A549 (cell line): ENCODE data around the gene DCLK3. TPM values are rescaled to one million over a fixed set of nuclear protein-coding genes. Genes with fewer than 3 reads are reported as not detected.

Source experiments
- ATAC-seq, 2 experiments: fragments of 200-7000 bp in 1 of 2; fragments of >200 bp in 1 of 2; cut with Nextera tagmentation in 1 of 2; cut with Tn5 transposase in 1 of 2; 3 replicates each; pipeline versions ENCODE4 v1.8.0 to v1.9.1; 2018 to 2020; ENCODE audit warnings: mild to moderate bottlenecking in 1 of 2, moderate library complexity in 1 of 2
- CTCF ChIA-PET: fragments of 300-600 bp; sonication (Branson Sonifier 250); formaldehyde crosslinking; extraction: SDS; loops from one replicate; lab custom pipeline; 2021; ENCODE audit warnings: antibody characterized with exemption, inconsistent platforms; lab: Yijun Ruan, JAX
- POLR2A ChIA-PET: fragments of 350-600 bp; formaldehyde crosslinking; extraction: SDS; loops from one replicate; lab custom pipeline; 2021; ENCODE audit warnings: antibody characterized with exemption, inconsistent platforms; lab: Yijun Ruan, JAX
- DNase-seq, 2 experiments: peaks; one replicate each; pipeline versions ENCODE4 v3.0.0 to v3.0.0-alpha.2; 2011 to 2016; ENCODE audit warnings: low read depth in 1 of 2, low spot score in 1 of 2
- FAIRE-seq: peaks from 2 replicates; lab custom pipeline; 2011; peaks lifted over from hg19 to GRCh38; lab: Jason Lieb, UNC
- H3K27ac ChIP-seq, 2 experiments: fragments of >200 bp; sonication (Bioruptor Twin); formaldehyde crosslinking; 3 replicates each; pipeline ENCODE4 v1.5.1; 2016 to 2017
- H3K4me1 ChIP-seq: fragments of >200 bp; sonication (Bioruptor Twin); formaldehyde crosslinking; 3 replicates; pipeline ENCODE4 v1.6.1; 2016
- H3K4me2 ChIP-seq: fragments of >200 bp; sonication (Bioruptor Twin); formaldehyde crosslinking; 3 replicates; pipeline ENCODE4 v1.6.1; 2016
- H3K4me3 ChIP-seq: fragments of >200 bp; sonication (Bioruptor Twin); formaldehyde crosslinking; 3 replicates; pipeline ENCODE4 v1.5.1; 2016
- H3K9me3 ChIP-seq: fragments of >200 bp; sonication (Bioruptor Twin); formaldehyde crosslinking; 3 replicates; pipeline ENCODE4 v1.6.1; 2016
- BHLHE40 ChIP-seq: IDR thresholded peaks from 2 replicates; pipeline ENCODE4 v1.6.1; 2012; ENCODE audit warnings: low read depth, low read length, inconsistent platforms
- CBX2 ChIP-seq: fragments of 200-600 bp; sonication (generic); IDR thresholded peaks from 2 replicates; pipeline ENCODE4 v1.6.1; 2016; ENCODE audit warnings: low read depth, mild to moderate bottlenecking, borderline replicate concordance
- CEBPB ChIP-seq, 2 experiments: fragments of >200 bp in 1 of 2; sonication (Bioruptor Twin) in 1 of 2; formaldehyde crosslinking in 1 of 2; IDR thresholded peaks; 2 replicates each; pipeline ENCODE4 v1.6.1; 2012 to 2016
- CHD2 ChIP-seq: fragments of 150-350 bp; IDR thresholded peaks from 2 replicates; pipeline ENCODE4 v1.6.1; 2014; ENCODE audit warnings: low read length; ENCODE audit not compliant: partially characterized antibody
- EHF ChIP-seq: fragments of 250-450 bp; sonication (Bioruptor Pico); IDR thresholded peaks from 2 replicates; pipeline ENCODE4 v1.5.0; 2020; ENCODE audit warnings: mild to moderate bottlenecking
- ESRRA ChIP-seq: fragments of 150-350 bp; IDR thresholded peaks from 2 replicates; pipeline ENCODE4 v1.6.1; 2014; ENCODE audit warnings: mild to moderate bottlenecking, low read length, borderline replicate concordance
- FOSB ChIP-seq: fragments of 250-450 bp; sonication (Bioruptor Pico); IDR thresholded peaks from 2 replicates; pipeline ENCODE4 v1.5.0; 2020; ENCODE audit warnings: mild to moderate bottlenecking, moderate library complexity
- MAFK ChIP-seq: fragments of 450-650 bp; IDR thresholded peaks from 2 replicates; pipeline ENCODE4 v1.6.1; 2014; ENCODE audit not compliant: partially characterized antibody
- MAZ ChIP-seq: fragments of 150-350 bp; IDR thresholded peaks from 2 replicates; pipeline ENCODE4 v1.6.1; 2014; ENCODE audit warnings: antibody characterized with exemption, low read depth, low read length, borderline replicate concordance
- MYC ChIP-seq: IDR thresholded peaks from 2 replicates; pipeline ENCODE4 v1.6.1; 2012; ENCODE audit warnings: mild to moderate bottlenecking, inconsistent platforms, low read length, improper control_type of control experiment, borderline replicate concordance
- RAD21 ChIP-seq, 2 experiments: fragments of >200 bp in 1 of 2; sonication (Bioruptor Twin) in 1 of 2; formaldehyde crosslinking in 1 of 2; IDR thresholded peaks in 1 of 2; conservative IDR thresholded peaks in 1 of 2; 2 replicates in 1 of 2; 3 replicates in 1 of 2; pipeline ENCODE4 v1.6.1; 2012 to 2018; ENCODE audit warnings: inconsistent platforms in 1 of 2
- SMC3 ChIP-seq: fragments of >200 bp; sonication (Bioruptor Twin); formaldehyde crosslinking; IDR thresholded peaks from 3 replicates; pipeline ENCODE4 v1.6.1; 2018; ENCODE audit warnings: inconsistent platforms
- SREBF2 ChIP-seq: fragments of 450-650 bp; IDR thresholded peaks from 2 replicates; pipeline ENCODE4 v1.6.1; 2014; ENCODE audit warnings: mild to moderate bottlenecking, moderate library complexity
- TFCP2L1 ChIP-seq: fragments of 250-450 bp; sonication (Bioruptor Pico); IDR thresholded peaks from 2 replicates; pipeline ENCODE4 v1.5.0; 2021; ENCODE audit warnings: mild to moderate bottlenecking
- WGBS: methylation state at CpG from one replicate; pipeline ENCODE4 v1.1.6; 2017; ENCODE audit errors: missing lambda C conversion rate; 5-methylcytosine and 5-hydroxymethylcytosine counted together
- polyA plus RNA-seq, 4 experiments: library from polyadenylated mRNA; depleted of rRNA in 3 of 4; stranded (reverse); fragments of >200 nt; fragmentation: RNase III in 1 of 4; extraction: RNeasy Plus Mini Kit Qiagen cat#74134 plus additional on column Dnase treatment in 1 of 4; gene quantifications; 2 replicates in 3 of 4; 3 replicates in 1 of 4; pipeline ENCODE4 v1.2.3, GENCODE V29; 2011 to 2017
- TF ChIP-seq, protein P1 (sequence below): IDR thresholded peaks from 2 replicates; pipeline ENCODE4 v1.6.1; 2012
- TF ChIP-seq, protein P2 (sequence below): fragments of >200 bp; sonication (Bioruptor Twin); formaldehyde crosslinking; IDR thresholded peaks from 3 replicates; pipeline ENCODE4 v1.5.1; 2016
- TF ChIP-seq, protein P3 (sequence below): fragments of 250-450 bp; sonication (Bioruptor Pico); IDR thresholded peaks from 2 replicates; pipeline ENCODE4 v1.5.0; 2020; ENCODE audit warnings: low read depth, mild to moderate bottlenecking, moderate library complexity
- TF ChIP-seq, protein P4 (sequence below): fragments of 450-650 bp; IDR thresholded peaks from 2 replicates; pipeline ENCODE4 v1.6.1; 2014; ENCODE audit warnings: antibody characterized with exemption

The DCLK3 gene
- polyA plus RNA-seq, 2 of the 4 experiments (the other 2 are of a cell fraction) = not detected

DNA sequence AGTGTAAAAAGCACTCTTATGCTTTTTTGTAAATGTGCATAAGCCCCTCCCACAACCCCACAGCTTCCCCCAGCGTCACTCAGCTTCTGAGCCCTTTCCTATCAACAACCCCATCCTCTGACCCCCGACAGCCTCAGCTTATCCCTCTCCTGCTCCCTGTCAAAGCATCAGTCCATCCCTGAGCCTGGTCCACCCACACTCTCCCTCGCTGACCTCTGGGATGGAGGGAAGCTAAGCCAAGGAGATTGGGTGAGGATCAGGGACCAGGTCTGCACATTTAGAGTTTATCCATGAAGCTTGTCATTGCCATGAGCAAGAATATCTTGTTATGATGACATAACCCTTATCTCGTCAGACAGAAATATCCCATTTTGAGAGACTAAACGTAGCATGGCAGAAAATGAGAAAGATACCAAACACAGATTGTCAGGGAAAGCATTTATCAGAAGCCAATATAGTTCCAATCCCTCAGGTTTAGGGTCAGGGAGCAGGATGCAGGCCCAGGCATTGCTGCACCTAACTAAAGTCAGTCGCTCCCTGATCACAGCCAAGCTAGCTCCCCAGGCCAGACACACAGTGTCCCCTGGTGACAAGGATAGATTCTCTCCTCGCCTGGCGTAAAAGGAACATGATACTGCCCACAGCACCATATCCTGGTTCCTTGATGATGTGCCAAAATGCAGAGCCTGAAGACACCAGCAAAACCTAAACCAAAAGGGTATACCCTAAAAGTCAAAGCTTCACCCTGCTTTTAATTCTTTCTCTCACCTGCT is 66.9 kb downstream of the DCLK3 start:
- WGBS = 67% methylated on average over 8 of the region's 8 CpGs
- peak in 1 of 2 experiments; percentile 33; a peak in 1 of 6 replicates for ATAC-seq
- POLR2A ChIA-PET = no interaction called here
- H3K27ac ChIP-seq = peak overlapping the region; percentile 22 to 41; a peak in 4 of 6 replicates
- no peaks in the 10 kb centered on the region for H3K9me3 ChIP-seq
- H3K4me3 ChIP-seq = no peak overlapping the region
- peak in 1 of 2 experiments; percentile 13 for DNase-seq
- CTCF ChIA-PET = interaction anchor here (0.5 to 6.5 kb wide), 6 partner anchors 10 to 733 kb away, joined by 3 to 91 read pairs (median 4); no protein-coding TSS in a partner anchor
- H3K4me2 ChIP-seq = no peak overlapping the region
- no peak for FAIRE-seq
- no peak for TF ChIP-seq CEBPB (IDR thresholded peaks at IDR 0.05)
- TF ChIP-seq, protein P1, sequence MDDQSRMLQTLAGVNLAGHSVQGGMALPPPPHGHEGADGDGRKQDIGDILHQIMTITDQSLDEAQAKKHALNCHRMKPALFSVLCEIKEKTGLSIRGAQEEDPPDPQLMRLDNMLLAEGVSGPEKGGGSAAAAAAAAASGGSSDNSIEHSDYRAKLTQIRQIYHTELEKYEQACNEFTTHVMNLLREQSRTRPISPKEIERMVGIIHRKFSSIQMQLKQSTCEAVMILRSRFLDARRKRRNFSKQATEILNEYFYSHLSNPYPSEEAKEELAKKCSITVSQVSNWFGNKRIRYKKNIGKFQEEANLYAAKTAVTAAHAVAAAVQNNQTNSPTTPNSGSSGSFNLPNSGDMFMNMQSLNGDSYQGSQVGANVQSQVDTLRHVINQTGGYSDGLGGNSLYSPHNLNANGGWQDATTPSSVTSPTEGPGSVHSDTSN = no peak
- TF ChIP-seq RAD21 (conservative IDR thresholded peaks at IDR 0.05 in 1 of 2, IDR thresholded peaks at IDR 0.05 in 1 of 2) = peak; percentile 68 to 70
- peak; percentile 65 for TF ChIP-seq SMC3
- no peak for TF ChIP-seq MAZ
- TF ChIP-seq, protein P2, sequence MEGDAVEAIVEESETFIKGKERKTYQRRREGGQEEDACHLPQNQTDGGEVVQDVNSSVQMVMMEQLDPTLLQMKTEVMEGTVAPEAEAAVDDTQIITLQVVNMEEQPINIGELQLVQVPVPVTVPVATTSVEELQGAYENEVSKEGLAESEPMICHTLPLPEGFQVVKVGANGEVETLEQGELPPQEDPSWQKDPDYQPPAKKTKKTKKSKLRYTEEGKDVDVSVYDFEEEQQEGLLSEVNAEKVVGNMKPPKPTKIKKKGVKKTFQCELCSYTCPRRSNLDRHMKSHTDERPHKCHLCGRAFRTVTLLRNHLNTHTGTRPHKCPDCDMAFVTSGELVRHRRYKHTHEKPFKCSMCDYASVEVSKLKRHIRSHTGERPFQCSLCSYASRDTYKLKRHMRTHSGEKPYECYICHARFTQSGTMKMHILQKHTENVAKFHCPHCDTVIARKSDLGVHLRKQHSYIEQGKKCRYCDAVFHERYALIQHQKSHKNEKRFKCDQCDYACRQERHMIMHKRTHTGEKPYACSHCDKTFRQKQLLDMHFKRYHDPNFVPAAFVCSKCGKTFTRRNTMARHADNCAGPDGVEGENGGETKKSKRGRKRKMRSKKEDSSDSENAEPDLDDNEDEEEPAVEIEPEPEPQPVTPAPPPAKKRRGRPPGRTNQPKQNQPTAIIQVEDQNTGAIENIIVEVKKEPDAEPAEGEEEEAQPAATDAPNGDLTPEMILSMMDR = peak; percentile 42; the same call in 2 of the 3 replicates
- TF ChIP-seq SREBF2 = no peak
- peaks cover 13% of the 10 kb centered on the region for H3K4me1 ChIP-seq

DNA sequence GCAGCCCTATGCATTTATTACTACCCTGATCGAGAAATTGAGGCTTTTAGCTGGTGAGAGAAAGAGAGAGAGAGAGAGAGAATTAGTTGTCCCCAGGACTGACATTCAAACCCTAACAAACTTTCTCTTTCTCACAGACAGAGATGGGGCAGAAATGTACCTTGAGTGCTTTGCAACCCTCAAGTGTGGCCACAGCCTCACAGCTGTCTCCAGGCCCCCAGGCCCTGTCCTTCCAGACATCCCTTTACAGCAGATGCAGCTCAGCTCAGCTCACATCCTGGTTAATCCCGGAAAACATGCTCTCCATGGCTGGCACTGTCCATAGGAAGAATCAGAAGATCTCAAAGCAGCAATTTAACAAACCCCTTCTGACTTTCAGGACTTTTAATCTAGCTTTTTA is 67.6 kb downstream of the DCLK3 start:
- FAIRE-seq = no peak
- H3K4me1 ChIP-seq = peaks cover 8% of the 10 kb centered on the region
- TF ChIP-seq, protein P3, sequence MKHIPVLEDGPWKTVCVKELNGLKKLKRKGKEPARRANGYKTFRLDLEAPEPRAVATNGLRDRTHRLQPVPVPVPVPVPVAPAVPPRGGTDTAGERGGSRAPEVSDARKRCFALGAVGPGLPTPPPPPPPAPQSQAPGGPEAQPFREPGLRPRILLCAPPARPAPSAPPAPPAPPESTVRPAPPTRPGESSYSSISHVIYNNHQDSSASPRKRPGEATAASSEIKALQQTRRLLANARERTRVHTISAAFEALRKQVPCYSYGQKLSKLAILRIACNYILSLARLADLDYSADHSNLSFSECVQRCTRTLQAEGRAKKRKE = no peak
- TF ChIP-seq EHF = no peak
- TF ChIP-seq MYC = no peak
- TF ChIP-seq, all 56 proteins: peak for 0
- ATAC-seq (no peak), DNase-seq (no peak)
- ChIA-PET CTCF (interaction anchor here (1.2 to 6.5 kb wide), 5 partner anchors 10 to 732 kb away, joined by 3 to 91 read pairs (median 4); no protein-coding TSS in a partner anchor), POLR2A (no interaction called here)
- 60% methylated on average over 2 of the region's 2 CpGs for WGBS
- H3K27ac ChIP-seq = peak overlapping the region; percentile 22 to 41; a peak in 3 of 6 replicates
- H3K9me3 ChIP-seq = no peaks in the 10 kb centered on the region
- no peak overlapping the region for H3K4me2 ChIP-seq
- H3K4me3 ChIP-seq = no peak overlapping the region

DNA sequence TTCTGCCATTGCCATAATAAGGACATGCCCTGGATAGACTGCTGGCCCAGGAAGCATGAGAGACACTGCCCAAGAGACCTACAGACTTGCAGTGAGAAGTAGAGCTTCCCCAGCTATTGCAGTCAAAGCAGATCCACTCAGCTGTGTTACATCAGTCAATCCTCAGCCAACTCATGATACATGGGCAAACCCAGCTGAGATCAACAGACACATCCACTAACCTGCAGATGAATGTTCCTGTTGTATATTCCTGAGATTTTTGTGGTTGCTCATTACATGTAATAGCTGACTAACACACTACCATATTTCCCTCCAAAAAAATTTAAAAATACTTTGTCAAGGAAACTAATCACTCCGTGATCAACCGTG is 68.6 kb downstream of the DCLK3 start:
- POLR2A ChIA-PET = no interaction called here
- peak overlapping the region in 1 of 2 experiments; percentile 29; a peak in 1 of 6 replicates for H3K27ac ChIP-seq
- CTCF ChIA-PET = interaction anchor here (0.6 to 6.5 kb wide), 7 partner anchors 11 to 735 kb away, joined by 3 to 91 read pairs (median 5); no protein-coding TSS in a partner anchor
- 72% methylated on average over 2 of the region's 2 CpGs for WGBS
- DNase-seq = no peak
- TF ChIP-seq, protein P4, sequence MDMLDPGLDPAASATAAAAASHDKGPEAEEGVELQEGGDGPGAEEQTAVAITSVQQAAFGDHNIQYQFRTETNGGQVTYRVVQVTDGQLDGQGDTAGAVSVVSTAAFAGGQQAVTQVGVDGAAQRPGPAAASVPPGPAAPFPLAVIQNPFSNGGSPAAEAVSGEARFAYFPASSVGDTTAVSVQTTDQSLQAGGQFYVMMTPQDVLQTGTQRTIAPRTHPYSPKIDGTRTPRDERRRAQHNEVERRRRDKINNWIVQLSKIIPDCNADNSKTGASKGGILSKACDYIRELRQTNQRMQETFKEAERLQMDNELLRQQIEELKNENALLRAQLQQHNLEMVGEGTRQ = no peak
- no peak for TF ChIP-seq CBX2
- TF ChIP-seq, protein P3 = no peak
- TF ChIP-seq FOSB (CRISPR knock-in tag) = no peak
- TF ChIP-seq CHD2 = no peak
- no peak for TF ChIP-seq BHLHE40
- no peak for TF ChIP-seq MAFK
- no peak for TF ChIP-seq ESRRA
- no peak for TF ChIP-seq TFCP2L1 (CRISPR knock-in tag)
- TF ChIP-seq, all 56 proteins: peak for 0
- FAIRE-seq = no peak
- H3K4me1 ChIP-seq = no peaks in the 10 kb centered on the region
- H3K4me3 ChIP-seq = no peak overlapping the region
- H3K4me2 ChIP-seq = no peak overlapping the region
- H3K9me3 ChIP-seq = no peaks in the 10 kb centered on the region
- no peak for ATAC-seq
